ENCODE measurements around the gene GPR55.

Gene GPR55

DNA sequence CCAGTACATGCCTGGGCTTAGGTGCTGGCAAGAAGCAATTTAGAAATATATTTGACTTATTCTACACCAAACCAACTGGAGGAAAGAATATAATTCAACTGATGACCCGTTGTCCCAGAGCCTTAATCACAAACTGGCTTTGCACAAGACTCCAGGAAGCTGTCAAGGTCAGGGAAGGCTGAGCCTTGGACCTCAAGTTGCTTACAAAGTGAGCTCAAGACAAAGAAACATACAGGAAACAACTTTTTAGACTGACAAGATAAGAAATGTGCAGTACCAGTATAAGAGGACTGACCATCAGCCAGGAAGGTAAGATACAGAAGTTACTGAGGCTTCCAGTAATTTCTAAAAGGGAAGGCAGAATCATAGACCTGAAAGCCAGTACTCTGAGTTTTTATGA, 35.0 kb upstream of the GPR55 start:
- DNase-seq (ENCODE audit: low read depth in 1 of 2, low spot score in 1 of 2), result no peak
- Histone ChIP-seq H3K4me3 (replicated peaks; ENCODE audit: insufficient read depth, low read length) (no peak overlapping the region), H3K27me3 (ENCODE audit: insufficient read depth, poor library complexity, severe bottlenecking) (peaks cover 14% of the 10 kb centered on the region), H3K27ac (replicated peaks) (no peak overlapping the region)
- no peak for TF ChIP-seq SPI1 (IDR thresholded peaks at IDR 0.05; ENCODE audit: borderline replicate concordance, low read depth)
- TF ChIP-seq POLR2AphosphoS5 (IDR thresholded peaks at IDR 0.05; ENCODE audit: low read depth), result no peak
- no peak for TF ChIP-seq GABPA (IDR thresholded peaks at IDR 0.05; ENCODE audit: low read depth)
- TF ChIP-seq, protein P1, sequence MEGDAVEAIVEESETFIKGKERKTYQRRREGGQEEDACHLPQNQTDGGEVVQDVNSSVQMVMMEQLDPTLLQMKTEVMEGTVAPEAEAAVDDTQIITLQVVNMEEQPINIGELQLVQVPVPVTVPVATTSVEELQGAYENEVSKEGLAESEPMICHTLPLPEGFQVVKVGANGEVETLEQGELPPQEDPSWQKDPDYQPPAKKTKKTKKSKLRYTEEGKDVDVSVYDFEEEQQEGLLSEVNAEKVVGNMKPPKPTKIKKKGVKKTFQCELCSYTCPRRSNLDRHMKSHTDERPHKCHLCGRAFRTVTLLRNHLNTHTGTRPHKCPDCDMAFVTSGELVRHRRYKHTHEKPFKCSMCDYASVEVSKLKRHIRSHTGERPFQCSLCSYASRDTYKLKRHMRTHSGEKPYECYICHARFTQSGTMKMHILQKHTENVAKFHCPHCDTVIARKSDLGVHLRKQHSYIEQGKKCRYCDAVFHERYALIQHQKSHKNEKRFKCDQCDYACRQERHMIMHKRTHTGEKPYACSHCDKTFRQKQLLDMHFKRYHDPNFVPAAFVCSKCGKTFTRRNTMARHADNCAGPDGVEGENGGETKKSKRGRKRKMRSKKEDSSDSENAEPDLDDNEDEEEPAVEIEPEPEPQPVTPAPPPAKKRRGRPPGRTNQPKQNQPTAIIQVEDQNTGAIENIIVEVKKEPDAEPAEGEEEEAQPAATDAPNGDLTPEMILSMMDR (IDR thresholded peaks at IDR 0.05; ENCODE audit: insufficient read depth, low read length), result no peak
- TF ChIP-seq, protein P2, sequence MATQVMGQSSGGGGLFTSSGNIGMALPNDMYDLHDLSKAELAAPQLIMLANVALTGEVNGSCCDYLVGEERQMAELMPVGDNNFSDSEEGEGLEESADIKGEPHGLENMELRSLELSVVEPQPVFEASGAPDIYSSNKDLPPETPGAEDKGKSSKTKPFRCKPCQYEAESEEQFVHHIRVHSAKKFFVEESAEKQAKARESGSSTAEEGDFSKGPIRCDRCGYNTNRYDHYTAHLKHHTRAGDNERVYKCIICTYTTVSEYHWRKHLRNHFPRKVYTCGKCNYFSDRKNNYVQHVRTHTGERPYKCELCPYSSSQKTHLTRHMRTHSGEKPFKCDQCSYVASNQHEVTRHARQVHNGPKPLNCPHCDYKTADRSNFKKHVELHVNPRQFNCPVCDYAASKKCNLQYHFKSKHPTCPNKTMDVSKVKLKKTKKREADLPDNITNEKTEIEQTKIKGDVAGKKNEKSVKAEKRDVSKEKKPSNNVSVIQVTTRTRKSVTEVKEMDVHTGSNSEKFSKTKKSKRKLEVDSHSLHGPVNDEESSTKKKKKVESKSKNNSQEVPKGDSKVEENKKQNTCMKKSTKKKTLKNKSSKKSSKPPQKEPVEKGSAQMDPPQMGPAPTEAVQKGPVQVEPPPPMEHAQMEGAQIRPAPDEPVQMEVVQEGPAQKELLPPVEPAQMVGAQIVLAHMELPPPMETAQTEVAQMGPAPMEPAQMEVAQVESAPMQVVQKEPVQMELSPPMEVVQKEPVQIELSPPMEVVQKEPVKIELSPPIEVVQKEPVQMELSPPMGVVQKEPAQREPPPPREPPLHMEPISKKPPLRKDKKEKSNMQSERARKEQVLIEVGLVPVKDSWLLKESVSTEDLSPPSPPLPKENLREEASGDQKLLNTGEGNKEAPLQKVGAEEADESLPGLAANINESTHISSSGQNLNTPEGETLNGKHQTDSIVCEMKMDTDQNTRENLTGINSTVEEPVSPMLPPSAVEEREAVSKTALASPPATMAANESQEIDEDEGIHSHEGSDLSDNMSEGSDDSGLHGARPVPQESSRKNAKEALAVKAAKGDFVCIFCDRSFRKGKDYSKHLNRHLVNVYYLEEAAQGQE (IDR thresholded peaks at IDR 0.05; ENCODE audit: insufficient replicate concordance, low read depth), result no peak

DNA sequence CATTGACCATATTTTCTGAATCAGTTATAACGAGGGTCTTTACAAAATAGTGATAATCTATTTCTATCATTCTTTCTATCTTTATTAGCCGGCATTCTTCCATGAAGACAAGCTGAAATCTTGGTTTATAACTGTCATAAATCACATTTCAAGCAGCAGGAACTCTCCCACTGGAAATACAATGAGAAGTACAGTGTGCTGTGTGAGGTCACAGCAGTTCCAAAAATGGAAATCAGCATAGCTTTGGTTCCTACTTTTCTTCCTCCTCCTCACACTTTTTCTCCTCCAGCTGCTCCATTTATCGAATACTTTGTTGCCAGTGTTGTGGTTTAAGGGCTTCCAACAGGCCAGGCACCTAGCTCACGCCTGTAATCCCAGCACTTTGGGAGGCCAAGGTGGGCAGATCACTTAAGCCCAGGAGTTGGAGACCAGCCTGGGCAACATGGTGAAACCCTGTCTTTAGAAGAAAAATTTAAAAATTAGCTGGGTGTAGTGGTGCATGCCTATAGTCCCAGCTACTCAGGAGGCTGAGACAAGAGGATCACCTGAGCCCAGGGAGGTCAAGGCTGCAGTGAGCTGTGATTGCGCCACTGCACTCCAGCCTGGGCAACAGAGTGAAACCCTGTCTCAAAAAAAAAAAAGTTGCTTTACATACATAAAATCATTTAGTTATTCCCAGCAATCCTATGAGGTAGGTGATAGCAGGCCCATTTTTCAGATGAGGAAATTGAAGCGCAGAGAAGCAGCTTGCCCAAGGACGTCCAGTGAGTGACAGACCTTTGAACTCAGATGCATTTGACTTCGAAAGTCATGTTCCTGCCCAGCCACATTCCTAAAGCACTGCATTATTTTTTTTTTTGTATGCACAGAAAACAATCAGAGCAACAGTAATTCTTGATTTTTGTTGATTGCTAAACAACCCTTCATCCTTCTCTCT, 34.0 kb upstream of the GPR55 start:
- TF ChIP-seq POLR2AphosphoS5 (IDR thresholded peaks at IDR 0.05; ENCODE audit: low read depth) (no peak), SPI1 (IDR thresholded peaks at IDR 0.05; ENCODE audit: borderline replicate concordance, low read depth) (no peak), GABPA (IDR thresholded peaks at IDR 0.05; ENCODE audit: low read depth) (no peak)
- TF ChIP-seq, protein P1 (IDR thresholded peaks at IDR 0.05; ENCODE audit: insufficient read depth, low read length), result no peak
- TF ChIP-seq, protein P2 (IDR thresholded peaks at IDR 0.05; ENCODE audit: insufficient replicate concordance, low read depth), result no peak
- peaks cover 14% of the 10 kb centered on the region for H3K27me3 ChIP-seq (ENCODE audit: insufficient read depth, poor library complexity, severe bottlenecking)
- no peak overlapping the region for H3K4me3 ChIP-seq (replicated peaks; ENCODE audit: insufficient read depth, low read length)
- DNase-seq (ENCODE audit: low read depth in 1 of 2, low spot score in 1 of 2), result no peak
- H3K27ac ChIP-seq (replicated peaks), result no peak overlapping the region

DNA sequence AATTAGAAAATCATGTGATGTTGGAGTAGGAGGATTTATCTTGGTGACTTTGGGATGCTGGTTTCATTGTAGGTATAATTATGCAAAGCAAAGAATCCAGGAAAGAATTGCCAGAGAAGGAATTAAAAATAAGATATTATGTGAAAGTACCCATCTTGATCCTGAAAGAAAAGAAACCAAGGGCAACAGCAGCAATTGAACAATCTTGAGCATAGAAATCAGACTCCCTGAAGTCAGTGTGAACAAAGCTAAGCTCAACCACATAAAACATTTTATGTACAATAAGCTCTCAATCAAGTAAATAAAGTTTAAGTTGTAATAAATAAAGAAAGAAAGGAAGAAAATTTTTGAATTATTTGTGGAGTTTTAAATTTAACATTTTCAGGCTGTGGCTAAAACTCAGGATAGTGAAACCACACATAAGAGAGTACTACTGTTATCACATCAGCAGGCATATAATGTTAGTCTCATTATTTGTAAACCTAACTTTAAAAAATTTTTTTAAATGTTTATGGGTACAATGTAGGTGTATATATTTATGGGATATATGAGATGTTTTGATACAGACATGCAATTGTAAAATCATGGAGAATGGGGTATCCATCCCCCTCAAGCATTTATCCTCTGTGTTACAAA, 32.8 kb upstream of the GPR55 start:
- no peak for TF ChIP-seq GABPA (IDR thresholded peaks at IDR 0.05; ENCODE audit: low read depth)
- TF ChIP-seq, protein P2 (IDR thresholded peaks at IDR 0.05; ENCODE audit: insufficient replicate concordance, low read depth), result no peak
- no peak for TF ChIP-seq POLR2AphosphoS5 (IDR thresholded peaks at IDR 0.05; ENCODE audit: low read depth)
- TF ChIP-seq, protein P1 (IDR thresholded peaks at IDR 0.05; ENCODE audit: insufficient read depth, low read length), result no peak
- no peak for TF ChIP-seq SPI1 (IDR thresholded peaks at IDR 0.05; ENCODE audit: borderline replicate concordance, low read depth)
- H3K27ac ChIP-seq (replicated peaks), result no peak overlapping the region
- no peak for DNase-seq (ENCODE audit: low read depth in 1 of 2, low spot score in 1 of 2)
- no peak overlapping the region for H3K4me3 ChIP-seq (replicated peaks; ENCODE audit: insufficient read depth, low read length)
- H3K27me3 ChIP-seq (ENCODE audit: insufficient read depth, poor library complexity, severe bottlenecking), result peaks cover 14% of the 10 kb centered on the region

All from HL-60 (cell line).